Activated naive CD8-positive, alpha-beta T cell treated with anti-CD3 and anti-CD28 coated beads, Interleukin-2, amount 10 ng/mL, durations not matched to agents 7 days and 5 days (primary cell): ENCODE data around the gene ITPR2. TPM values are rescaled to one million over a fixed set of nuclear protein-coding genes. Genes with fewer than 3 reads are reported as not detected.

Experiments used
- ATAC-seq: fragments of 150-1000 bp; cut with Tn5 transposase; one replicate; pipeline ENCODE4 v1.10.0; 2021; ENCODE audit warnings: low read depth, moderate library complexity
- POLR2A ChIA-PET: fragments of 350-600 bp; sonication (Branson Sonifier 250); formaldehyde crosslinking; loops from one replicate; lab custom pipeline; 2021; ENCODE audit warnings: antibody characterized with exemption; lab: Charles Lee
- DNase-seq: peaks from one replicate; pipeline ENCODE4 v3.0.0; 2021
- H3K27ac Mint-ChIP-seq: one replicate; pipeline ENCODE4 v1.8.0; 2022; ENCODE audit warnings: mild to moderate bottlenecking, mixed read lengths
- H3K27me3 Mint-ChIP-seq: one replicate; pipeline ENCODE4 v1.8.0; 2022; ENCODE audit warnings: mild to moderate bottlenecking, moderate library complexity, mixed read lengths
- H3K36me3 Mint-ChIP-seq: one replicate; pipeline ENCODE4 v1.8.0; 2021; ENCODE audit warnings: mild to moderate bottlenecking, mixed read lengths
- H3K4me1 Mint-ChIP-seq: one replicate; pipeline ENCODE4 v1.8.0; 2021; ENCODE audit warnings: mixed read lengths
- H3K4me3 Mint-ChIP-seq: one replicate; pipeline ENCODE4 v1.8.0; 2022; ENCODE audit warnings: mild to moderate bottlenecking, moderate library complexity, mixed read lengths
- H3K9me3 Mint-ChIP-seq: one replicate; pipeline ENCODE4 v1.8.0; 2021; ENCODE audit warnings: mixed read lengths
- total RNA-seq, 2 experiments: library from RNA; stranded (reverse); gene quantifications; one replicate each; pipeline ENCODE4 v1.2.3, GENCODE V29; 2021

The ITPR2 gene
- total RNA-seq, 2 experiments from 2014 or later: 43.3 to 43.5 TPM

DNA sequence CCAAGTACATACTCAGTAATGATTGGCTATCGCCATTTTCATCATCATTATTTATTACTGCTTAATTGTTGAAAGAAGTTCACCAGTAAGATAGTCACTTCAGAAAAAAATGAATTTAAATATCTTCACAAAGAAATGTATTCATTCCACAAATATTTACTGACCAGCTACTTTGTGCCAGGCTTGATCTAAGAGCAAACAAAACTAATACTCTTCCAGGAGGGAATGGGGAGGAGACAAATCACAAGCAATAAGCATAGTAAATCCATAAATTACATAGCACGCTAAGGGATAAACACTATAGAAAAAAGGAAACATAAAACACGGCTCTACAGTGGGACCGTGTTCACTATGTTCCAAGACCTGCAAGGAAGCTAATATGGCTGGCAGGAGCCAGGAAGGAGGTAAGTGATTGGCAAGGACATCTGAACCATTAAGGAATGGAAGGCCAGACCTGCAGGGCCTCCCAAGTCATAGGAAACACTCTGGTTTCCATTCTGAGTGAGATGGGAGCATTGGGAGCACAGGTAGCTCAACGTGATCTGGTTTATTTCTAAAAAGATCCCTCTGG is 27.5 kb downstream of the ITPR2 start:
- ATAC-seq: no peak
- Mint-ChIP-seq H3K27ac (no peak overlapping the region), H3K4me3 (no peak overlapping the region), H3K27me3 (no peaks in the 10 kb centered on the region), H3K4me1 (peaks cover 16% of the 10 kb centered on the region), H3K36me3 (peaks cover 24% of the 10 kb centered on the region), H3K9me3 (peaks cover 2% of the 10 kb centered on the region)
- POLR2A ChIA-PET: no interaction called here
- no peak for DNase-seq

DNA sequence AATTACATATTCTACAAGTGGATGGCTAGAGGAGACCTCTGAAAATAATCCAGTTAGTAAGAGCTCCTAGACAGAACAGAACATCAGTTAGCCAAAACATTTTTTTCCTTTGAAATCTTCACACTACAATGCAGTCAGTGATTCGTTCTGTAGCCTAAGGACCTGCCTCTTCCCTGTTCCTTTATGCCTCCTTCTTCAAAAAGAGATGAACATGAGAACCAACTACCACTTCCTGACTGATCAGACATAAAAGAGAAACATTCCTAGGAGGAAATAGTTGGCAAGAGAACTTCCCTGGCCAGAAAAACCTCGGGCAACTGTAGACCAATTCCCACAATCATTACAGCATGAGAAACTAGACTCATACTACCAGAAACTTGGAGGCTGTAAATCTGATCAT is 29.4 kb downstream of the ITPR2 start:
- POLR2A ChIA-PET: no interaction called here
- peaks cover 8% of the 10 kb centered on the region for H3K4me1 Mint-ChIP-seq
- no peak overlapping the region for H3K27ac Mint-ChIP-seq
- no peaks in the 10 kb centered on the region for H3K27me3 Mint-ChIP-seq
- peaks cover 29% of the 10 kb centered on the region for H3K36me3 Mint-ChIP-seq
- ATAC-seq: no peak
- no peak overlapping the region for H3K4me3 Mint-ChIP-seq
- DNase-seq: no peak
- H3K9me3 Mint-ChIP-seq: peaks cover 2% of the 10 kb centered on the region

DNA sequence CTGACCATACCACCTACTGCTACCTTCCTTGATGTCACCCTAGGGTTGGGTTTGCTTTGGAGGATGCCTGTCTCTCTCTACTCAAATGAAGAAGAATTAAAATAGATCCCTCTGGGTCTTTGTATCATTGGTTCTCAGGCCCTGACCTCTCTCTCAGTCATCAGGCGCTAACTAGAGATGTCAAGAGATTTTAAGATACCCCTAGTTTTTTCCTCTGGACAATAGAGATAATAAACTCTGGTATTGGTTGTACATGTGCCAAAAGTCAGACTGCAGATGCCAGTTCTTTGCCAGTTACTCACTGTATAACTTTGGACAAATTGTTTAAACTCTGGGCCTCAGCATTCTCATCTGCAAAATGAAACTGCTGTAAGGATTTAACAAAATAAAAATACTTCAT is 31.5 kb downstream of the ITPR2 start:
- DNase-seq (no peak), ATAC-seq (no peak)
- POLR2A ChIA-PET: no interaction called here
- no peaks in the 10 kb centered on the region for H3K27me3 Mint-ChIP-seq
- H3K36me3 Mint-ChIP-seq: peaks cover 33% of the 10 kb centered on the region
- H3K4me3 Mint-ChIP-seq: no peak overlapping the region
- H3K27ac Mint-ChIP-seq: no peak overlapping the region
- peaks cover 2% of the 10 kb centered on the region for H3K9me3 Mint-ChIP-seq
- H3K4me1 Mint-ChIP-seq: peaks cover 8% of the 10 kb centered on the region

DNA sequence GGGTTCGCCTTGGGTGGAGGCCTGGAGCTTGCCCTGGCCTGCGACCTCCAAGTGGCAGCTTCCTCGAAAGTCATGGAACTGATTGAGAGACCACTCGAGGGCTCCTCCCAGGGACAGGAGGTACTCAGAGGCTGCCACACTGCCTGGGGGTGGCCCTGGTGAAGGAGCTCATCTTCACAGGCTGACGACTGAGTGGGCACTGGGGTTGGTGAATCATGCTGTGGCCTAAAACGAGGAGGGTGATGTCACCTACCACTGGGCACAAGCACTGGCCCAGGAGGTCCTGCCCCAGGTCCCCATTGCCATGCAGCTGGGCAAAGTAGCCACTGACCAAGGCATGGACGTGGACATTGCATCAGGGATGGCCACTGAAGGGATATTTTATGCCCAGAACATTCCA is 32.1 kb downstream of the ITPR2 start:
- POLR2A ChIA-PET: no interaction called here
- peaks cover 34% of the 10 kb centered on the region for H3K36me3 Mint-ChIP-seq
- DNase-seq (no peak), ATAC-seq (no peak)
- peaks cover 2% of the 10 kb centered on the region for H3K9me3 Mint-ChIP-seq
- H3K27me3 Mint-ChIP-seq: no peaks in the 10 kb centered on the region
- H3K4me3 Mint-ChIP-seq: no peak overlapping the region
- no peak overlapping the region for H3K27ac Mint-ChIP-seq
- H3K4me1 Mint-ChIP-seq: peaks cover 8% of the 10 kb centered on the region

DNA sequence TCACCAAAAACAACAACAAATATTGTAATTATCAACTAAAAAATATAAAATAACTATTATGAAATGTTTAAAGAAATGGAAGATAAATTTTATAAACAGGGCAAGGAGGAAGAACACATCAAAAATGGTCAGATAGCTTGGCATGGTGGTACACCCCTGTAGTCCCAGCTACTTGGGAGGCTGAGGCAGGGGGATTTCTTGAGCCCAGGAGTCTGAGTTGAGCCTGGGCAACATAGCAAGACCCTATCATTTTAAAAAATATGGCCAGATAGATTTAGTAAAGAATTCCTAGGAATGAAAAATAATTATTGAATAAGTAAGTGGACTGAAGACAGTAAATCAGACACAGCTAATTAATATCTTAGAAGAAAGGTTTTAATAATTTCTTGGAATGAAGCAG is 32.6 kb downstream of the ITPR2 start:
- peaks cover 2% of the 10 kb centered on the region for H3K9me3 Mint-ChIP-seq
- peaks cover 31% of the 10 kb centered on the region for H3K36me3 Mint-ChIP-seq
- POLR2A ChIA-PET: no interaction called here
- no peak overlapping the region for H3K4me3 Mint-ChIP-seq
- H3K27me3 Mint-ChIP-seq: no peaks in the 10 kb centered on the region
- ATAC-seq (no peak), DNase-seq (no peak)
- peaks cover 8% of the 10 kb centered on the region for H3K4me1 Mint-ChIP-seq
- H3K27ac Mint-ChIP-seq: no peak overlapping the region

DNA sequence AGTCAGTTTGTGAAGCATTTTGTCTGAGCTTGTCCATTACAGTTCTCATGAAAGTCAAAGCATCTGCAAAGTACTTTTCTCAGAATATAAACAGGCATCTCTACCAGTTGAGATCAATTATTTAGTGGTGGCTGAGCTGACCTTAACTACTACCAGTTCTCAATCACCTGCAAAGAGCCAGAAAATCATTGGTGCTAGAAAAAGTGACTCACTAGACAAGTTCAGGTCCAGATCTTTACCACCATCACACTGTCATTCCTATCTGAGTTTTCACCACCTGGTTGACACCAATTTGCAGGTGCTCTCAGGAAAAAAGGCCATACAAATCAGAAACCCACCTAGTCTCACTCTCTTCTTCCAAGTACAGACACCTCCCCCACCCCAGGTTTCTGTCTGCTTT is 33.3 kb downstream of the ITPR2 start:
- Mint-ChIP-seq H3K4me1 (peaks cover 8% of the 10 kb centered on the region), H3K4me3 (no peak overlapping the region), H3K36me3 (peaks cover 32% of the 10 kb centered on the region), H3K9me3 (peaks cover 2% of the 10 kb centered on the region), H3K27ac (no peak overlapping the region), H3K27me3 (no peaks in the 10 kb centered on the region)
- ATAC-seq (no peak), DNase-seq (no peak)
- POLR2A ChIA-PET: no interaction called here

DNA sequence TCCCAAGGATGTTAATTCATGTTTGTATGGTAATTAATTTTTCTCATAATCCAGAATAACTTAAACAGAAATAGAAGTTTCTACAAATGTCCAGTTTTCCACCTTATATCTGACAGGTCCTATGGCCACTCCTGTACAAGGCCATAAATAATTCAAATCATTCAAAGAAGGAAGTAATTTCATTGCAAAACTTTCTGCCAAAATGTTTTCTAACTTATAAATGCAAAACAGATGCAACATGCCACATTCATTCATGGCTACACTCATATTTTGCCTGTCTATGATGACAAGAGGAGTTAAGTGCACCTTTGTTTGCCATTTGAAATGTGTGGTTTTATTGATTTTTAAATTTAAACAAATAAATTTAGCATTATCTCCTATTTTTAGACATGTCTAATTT is 34.4 kb downstream of the ITPR2 start:
- no peak overlapping the region for H3K27ac Mint-ChIP-seq
- POLR2A ChIA-PET: no interaction called here
- H3K4me1 Mint-ChIP-seq: peaks cover 5% of the 10 kb centered on the region
- no peaks in the 10 kb centered on the region for H3K27me3 Mint-ChIP-seq
- ATAC-seq (no peak), DNase-seq (no peak)
- H3K4me3 Mint-ChIP-seq: no peak overlapping the region
- peaks cover 2% of the 10 kb centered on the region for H3K9me3 Mint-ChIP-seq
- peaks cover 31% of the 10 kb centered on the region for H3K36me3 Mint-ChIP-seq

DNA sequence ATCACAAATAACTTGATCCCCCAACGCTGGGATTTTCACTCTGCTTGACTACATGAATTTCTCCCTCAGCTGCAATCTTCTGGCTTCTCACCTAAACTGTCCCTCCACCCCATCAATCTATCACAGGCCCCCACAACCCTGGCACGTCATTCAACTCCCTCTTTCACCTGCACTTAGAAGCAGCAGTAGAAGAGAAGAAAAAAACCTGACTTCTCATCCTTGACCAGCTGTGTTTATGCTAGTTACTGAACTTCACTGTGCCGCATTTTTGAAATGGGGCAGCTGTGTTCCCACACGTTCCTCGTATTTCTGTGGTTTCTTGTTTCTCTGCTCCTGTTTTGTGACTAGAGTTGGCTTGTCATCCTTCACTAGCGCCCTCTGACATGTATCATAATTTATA is 35.0 kb downstream of the ITPR2 start:
- no peaks in the 10 kb centered on the region for H3K27me3 Mint-ChIP-seq
- DNase-seq (no peak), ATAC-seq (no peak)
- POLR2A ChIA-PET: no interaction called here
- H3K4me1 Mint-ChIP-seq: peaks cover 4% of the 10 kb centered on the region
- H3K4me3 Mint-ChIP-seq: no peak overlapping the region
- peaks cover 2% of the 10 kb centered on the region for H3K9me3 Mint-ChIP-seq
- H3K36me3 Mint-ChIP-seq: peaks cover 31% of the 10 kb centered on the region
- H3K27ac Mint-ChIP-seq: no peak overlapping the region

DNA sequence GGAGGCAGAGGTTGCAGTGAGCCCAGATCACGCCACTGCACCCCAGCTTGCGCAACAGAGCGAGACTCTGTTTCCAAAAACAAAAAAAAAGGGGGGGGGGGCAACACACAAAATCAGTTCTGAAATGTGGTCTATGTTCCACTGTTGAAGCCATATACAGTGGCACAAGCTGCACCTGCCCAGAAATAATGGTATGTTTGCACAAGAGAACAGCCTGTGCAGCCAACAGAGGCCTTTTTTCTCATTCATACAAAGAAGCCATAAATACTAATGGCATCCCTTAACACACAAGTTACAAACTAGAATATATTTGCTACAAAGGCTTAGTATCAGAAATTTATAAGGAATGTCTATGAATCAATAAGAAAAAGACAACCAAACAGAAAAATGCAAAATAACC is 37.1 kb downstream of the ITPR2 start:
- Mint-ChIP-seq H3K4me1 (peaks cover 13% of the 10 kb centered on the region), H3K27me3 (no peaks in the 10 kb centered on the region), H3K27ac (no peak overlapping the region), H3K9me3 (no peaks in the 10 kb centered on the region), H3K4me3 (no peak overlapping the region), H3K36me3 (peaks cover 28% of the 10 kb centered on the region)
- DNase-seq (no peak), ATAC-seq (no peak)
- POLR2A ChIA-PET: no interaction called here

DNA sequence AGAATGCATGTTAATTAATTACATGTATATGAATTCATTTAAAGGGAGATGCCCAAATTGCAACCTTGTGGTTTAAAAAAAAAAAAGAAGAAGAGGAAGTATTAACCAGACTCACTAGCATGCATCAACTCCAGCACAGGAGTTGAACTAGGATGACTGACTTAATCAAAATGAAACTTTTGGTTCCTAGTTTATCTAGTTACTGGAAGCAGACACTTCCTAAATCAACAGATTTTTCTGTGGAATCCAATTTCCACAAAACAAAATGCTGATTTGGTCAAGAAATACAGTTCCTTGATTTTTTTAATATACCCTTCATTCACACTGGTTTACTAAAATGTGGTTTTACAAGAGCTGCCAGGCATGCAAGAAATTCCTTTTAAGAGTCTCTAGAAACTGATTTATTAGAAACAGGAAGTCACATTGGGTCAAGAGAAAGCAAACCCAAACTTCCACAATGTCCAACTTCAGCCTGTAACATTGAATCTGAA is 41.6 kb downstream of the ITPR2 start:
- ATAC-seq (no peak), DNase-seq (no peak)
- Mint-ChIP-seq H3K4me1 (peaks cover 19% of the 10 kb centered on the region), H3K27me3 (no peaks in the 10 kb centered on the region), H3K36me3 (peaks cover 30% of the 10 kb centered on the region), H3K4me3 (no peak overlapping the region), H3K9me3 (peaks cover 2% of the 10 kb centered on the region), H3K27ac (no peak overlapping the region)
- POLR2A ChIA-PET: no interaction called here

DNA sequence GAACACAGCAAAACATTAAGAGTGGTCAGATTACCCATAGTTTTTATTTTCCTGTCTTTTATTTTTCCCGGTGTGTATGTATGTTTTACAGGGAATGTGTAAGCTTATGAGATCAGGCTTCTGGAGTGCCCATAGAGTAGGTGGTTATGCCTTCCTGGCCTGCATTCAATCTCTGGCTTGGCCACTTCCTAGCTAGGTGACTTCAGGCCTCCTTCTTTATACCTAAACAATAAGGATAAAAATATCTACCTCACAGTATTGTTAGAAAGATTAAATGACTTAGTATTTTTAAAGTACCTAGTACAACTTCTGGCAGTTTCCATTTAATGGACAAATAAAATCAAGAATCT is 42.4 kb downstream of the ITPR2 start:
- Mint-ChIP-seq H3K4me3 (no peak overlapping the region), H3K36me3 (peaks cover 29% of the 10 kb centered on the region), H3K27me3 (no peaks in the 10 kb centered on the region), H3K9me3 (peaks cover 2% of the 10 kb centered on the region), H3K4me1 (peaks cover 19% of the 10 kb centered on the region), H3K27ac (no peak overlapping the region)
- ATAC-seq (no peak), DNase-seq (no peak)
- POLR2A ChIA-PET: no interaction called here

DNA sequence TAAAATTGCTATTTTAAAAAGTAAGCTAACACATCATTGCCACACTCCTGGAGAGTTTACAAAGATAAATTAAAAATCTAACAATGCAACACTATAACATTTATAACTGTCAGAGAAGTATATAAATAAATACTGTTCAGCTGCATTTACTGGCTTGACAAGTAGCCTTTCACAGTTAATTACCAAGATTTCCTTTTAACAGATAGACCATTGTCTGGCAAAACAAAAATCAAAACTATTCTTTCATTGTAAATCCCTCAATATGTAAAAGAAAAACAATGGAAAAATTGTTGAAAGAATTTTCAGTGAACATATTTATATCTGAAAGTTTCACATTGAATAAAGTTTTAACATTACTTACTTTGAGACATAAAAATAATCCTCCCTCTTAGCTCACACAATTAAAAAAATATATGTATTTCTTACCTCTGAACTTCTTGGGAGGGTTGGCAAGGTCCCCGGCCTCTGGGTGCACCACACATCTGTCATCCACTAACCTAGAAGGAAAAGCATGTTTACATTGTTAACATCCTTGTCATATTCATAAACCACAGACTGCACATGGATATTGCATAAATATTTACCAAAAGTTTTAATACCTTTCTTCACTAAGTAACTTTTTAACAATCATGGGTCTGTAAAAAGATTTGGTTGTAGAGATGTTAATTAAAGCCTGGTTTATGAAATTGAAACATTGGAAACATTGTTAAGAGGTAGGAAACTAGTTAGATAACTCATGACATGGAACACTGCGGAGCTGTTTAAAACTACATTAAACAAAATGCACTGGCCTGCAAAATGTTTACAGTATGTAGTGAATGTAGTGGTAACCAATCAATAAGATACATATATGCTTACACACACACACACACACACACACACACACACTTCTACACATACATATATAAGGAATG is 43.0 kb downstream of the ITPR2 start:
- Mint-ChIP-seq H3K27ac (no peak overlapping the region), H3K27me3 (no peaks in the 10 kb centered on the region), H3K4me3 (no peak overlapping the region), H3K4me1 (peaks cover 19% of the 10 kb centered on the region), H3K36me3 (peaks cover 28% of the 10 kb centered on the region), H3K9me3 (peaks cover 2% of the 10 kb centered on the region)
- POLR2A ChIA-PET: no interaction called here
- ATAC-seq: no peak
- no peak for DNase-seq

DNA sequence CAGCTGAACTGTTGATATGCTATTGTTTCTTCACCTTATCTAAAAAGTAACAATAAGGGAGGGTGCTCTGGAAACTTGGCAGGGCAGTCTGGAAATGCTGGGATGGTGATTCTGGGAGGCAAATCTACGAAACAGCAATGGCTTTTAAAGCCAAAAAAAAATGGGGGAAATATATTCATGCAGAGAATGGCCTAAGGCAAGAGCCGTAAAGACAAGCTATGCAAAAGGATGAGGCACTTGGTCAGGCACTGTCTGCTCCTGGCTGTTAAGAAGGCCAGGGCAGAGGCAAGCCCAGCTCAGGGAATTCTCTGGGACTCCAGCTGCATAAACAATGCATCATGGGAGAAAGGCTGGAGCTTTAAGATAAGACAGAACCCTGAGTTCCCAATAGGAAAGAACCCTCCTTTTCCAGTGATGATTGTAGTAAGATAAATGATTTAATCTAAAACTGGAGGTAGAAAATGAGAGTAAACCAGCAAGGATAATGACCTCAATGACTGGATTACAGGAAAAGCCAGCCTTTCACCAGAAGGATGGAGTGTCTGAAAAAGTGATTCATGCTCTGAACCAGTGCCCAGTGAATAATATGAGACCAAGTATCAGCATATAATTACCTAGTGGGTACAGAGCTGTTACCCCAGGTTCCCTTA is 46.0 kb downstream of the ITPR2 start:
- Mint-ChIP-seq H3K9me3 (peaks cover 5% of the 10 kb centered on the region), H3K36me3 (peaks cover 42% of the 10 kb centered on the region), H3K27me3 (no peaks in the 10 kb centered on the region), H3K4me1 (peaks cover 18% of the 10 kb centered on the region), H3K4me3 (no peak overlapping the region), H3K27ac (no peak overlapping the region)
- ATAC-seq (no peak), DNase-seq (no peak)
- POLR2A ChIA-PET: no interaction called here

DNA sequence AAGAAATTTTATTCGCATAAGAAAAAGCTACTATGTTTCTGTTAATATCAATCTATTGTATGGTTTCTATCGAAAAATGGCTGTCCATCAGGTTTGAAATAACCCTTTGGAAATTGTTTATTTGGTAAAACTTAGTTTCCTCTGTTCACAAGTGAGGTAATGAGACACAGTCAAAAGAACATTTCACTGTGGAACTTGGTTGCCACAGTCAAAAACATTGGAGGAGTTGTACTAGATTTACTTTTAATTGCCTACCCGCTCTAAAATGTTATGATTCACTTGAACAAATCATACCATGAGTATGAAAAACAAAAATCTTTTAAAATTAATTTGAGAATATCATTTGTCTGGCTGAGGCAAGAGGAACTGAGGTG is 46.5 kb downstream of the ITPR2 start:
- no peak for ATAC-seq
- no peak for DNase-seq
- Mint-ChIP-seq H3K4me3 (no peak overlapping the region), H3K36me3 (peaks cover 43% of the 10 kb centered on the region), H3K4me1 (peaks cover 15% of the 10 kb centered on the region), H3K9me3 (peaks cover 5% of the 10 kb centered on the region), H3K27me3 (no peaks in the 10 kb centered on the region), H3K27ac (no peak overlapping the region)
- POLR2A ChIA-PET: no interaction called here
